CD4-positive, alpha-beta T cell treated with Interleukin-17A for 1 hour (primary cell): Measurements from ENCODE around the gene COL9A1.

Experiments used
- DNase-seq: peaks from one replicate; pipeline ENCODE4 v3.0.0-alpha.2; 2020

The COL9A1 gene

DNA sequence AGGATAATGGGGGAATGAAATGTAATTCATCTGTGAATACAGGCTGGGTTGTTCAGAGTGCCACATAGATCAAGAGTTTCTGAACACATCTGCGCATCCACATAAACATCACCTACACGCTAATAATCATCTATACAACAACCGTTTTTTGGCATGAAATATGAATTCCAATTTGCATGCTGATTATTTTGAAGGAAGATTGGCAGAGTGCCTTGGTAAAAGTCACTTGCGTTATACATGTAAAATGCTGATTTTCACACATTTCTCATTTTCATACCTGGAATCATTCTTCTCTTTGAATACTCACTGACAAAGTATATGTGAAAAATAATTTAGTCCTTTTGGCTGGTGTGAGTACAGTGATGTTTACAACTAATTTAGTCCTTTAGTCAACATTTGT is 17.7 kb downstream of the COL9A1 start:
- DNase-seq = no peak

GRCh38 chr6:70282919-70283461 is 19.9 kb downstream of the COL9A1 start:
- DNase-seq = no peak

- no peak for DNase-seq
These were observed 20.5 kb downstream of the COL9A1 start for GRCh38 chr6:70282312-70282918.

DNA sequence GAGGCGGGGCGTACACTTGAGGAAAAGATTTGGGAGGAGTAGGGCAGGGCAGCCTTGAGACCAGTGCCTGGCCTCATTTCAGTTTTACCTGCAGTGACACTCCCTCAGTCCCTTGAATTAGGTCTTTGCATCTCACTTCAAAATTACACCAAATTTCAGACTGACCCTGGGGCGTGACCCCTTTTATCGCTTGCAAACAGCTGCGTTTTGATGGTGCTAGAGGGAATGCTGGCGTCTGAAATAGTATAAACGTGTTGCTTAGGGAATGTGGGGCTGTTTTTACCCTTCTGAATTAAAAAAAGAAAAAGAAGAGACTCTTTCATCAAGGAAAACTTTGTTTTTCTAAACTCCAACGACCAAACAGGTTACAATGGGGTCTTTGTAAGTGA is 21.0 kb downstream of the COL9A1 start:
- no peak for DNase-seq

DNA sequence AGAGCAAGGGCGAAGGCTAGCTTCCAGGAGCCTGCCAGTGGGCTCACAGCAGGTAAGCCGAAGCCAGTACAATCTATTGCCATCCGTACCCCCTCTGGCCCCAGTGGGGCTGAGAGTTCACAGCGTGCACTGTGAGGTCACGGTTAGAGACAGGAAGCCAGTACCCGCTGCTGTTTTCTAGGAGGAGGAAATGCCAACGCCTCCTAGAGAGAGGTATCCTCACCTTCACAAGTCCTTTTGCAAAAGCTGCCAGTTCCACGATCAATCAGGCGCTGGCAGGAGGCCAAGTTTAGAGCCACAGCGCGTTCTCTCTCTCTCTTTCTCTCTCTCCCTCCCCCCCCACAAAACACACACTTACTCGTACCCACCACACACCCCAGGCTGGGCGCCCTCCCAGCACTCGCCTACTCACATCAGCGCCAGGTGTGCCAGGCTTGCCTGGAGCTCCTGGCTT is 22.5 kb downstream of the COL9A1 start:
- no peak for DNase-seq

DNA sequence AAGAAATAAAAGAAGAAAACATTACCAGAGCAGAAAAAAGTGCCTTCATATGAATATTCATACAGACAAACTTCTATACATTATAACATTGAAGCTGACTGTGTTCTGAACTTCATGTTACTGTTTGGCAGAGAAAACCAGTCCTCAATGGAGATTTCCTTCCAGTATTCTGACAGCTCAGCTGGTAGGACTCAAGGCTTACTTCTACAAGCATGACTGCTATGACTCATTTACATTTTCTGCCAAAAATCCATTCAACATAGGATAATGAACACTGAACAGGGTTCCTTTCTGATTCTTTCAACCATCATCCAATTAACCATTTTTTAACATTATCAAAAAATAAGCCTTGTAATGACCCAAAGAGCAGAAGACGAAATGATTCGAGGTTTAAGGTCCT is 25.4 kb downstream of the COL9A1 start:
- no peak for DNase-seq

DNA sequence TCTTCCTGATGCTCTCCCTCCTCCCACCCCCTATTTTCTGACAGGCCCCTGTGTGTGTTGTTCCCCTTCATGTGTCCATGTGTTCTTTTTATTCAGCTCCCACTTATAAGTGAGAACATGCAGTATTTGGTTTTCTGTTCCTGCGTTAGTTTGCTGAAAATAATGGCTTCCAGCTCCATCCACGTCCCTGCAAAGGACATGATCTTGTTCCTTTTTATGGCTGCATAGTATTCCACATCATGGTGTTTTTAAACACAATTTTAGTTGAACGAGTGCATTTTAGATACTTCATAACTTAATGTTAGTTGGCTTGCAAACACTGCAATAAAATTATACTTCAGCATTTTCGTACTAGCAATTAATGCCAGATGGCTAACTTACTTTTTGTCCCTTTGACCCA is 28.5 kb downstream of the COL9A1 start:
- no peak for DNase-seq

GRCh38 chr6:70272071-70272470 is 30.8 kb downstream of the COL9A1 start:
- no peak for DNase-seq

DNA sequence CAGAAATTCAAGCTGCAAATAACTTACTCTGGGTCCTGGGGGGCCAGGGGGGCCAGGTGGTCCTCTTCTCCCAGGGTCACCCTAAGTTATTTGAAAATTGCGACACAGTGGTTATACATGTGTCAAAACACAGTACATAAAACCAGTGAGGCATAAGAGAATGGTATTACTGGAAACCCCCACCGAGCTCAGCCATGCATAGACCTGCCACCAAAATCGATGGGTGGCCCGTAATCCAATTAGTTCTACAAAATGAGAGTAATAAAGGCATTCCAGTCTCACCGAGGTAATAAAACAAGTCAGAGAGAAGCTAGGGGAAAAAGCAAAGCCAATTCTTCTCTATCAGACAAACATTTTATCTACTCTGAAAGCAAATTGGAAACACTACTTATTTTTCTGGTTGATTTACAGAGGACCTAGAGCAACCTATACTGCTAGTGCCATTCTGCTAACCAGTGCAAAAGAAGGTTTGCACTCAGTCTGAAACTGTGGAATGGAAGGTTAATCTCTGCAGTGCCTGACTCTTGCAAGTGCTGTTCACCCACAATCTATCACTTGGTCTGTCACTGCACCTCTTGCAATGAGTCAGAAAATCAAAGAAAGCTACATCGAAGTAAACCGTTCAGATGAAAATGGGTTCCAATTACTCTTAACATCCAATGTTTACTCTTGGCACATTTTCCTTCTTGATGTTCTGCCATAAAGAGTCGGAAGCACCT is 32.4 kb downstream of the COL9A1 start:
- DNase-seq = no peak

GRCh38 chr6:70266142-70266541 is 36.7 kb downstream of the COL9A1 start:
- no peak for DNase-seq

DNA sequence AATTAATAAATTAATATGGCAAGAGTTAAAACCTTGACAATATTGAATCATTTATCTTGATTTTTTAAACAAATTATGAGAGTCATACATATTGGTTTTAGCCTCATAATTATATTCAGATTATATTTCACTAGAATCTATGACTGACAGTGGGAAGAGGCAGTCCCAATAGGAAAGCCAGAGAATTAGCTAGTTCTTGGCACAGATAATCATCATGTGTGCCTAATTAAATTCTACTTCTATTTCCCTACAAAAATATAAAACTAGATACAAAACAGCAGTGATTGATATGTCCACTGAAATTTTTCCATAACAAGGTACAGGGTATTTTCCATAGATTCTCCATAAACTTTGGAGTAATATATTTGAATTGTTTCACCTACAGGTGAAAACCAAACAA is 38.6 kb downstream of the COL9A1 start:
- no peak for DNase-seq

GRCh38 chr6:70258483-70258882 is 44.4 kb downstream of the COL9A1 start:
- no peak for DNase-seq

- DNase-seq = no peak
These were observed 45.1 kb downstream of the COL9A1 start for GRCh38 chr6:70257768-70258273.

GRCh38 chr6:70254784-70255183 is 48.1 kb downstream of the COL9A1 start:
- DNase-seq = no peak

- DNase-seq = no peak
These were observed 49.0 kb downstream of the COL9A1 start for GRCh38 chr6:70253923-70254322.

GRCh38 chr6:70252604-70253003 is 50.3 kb downstream of the COL9A1 start:
- no peak for DNase-seq

DNA sequence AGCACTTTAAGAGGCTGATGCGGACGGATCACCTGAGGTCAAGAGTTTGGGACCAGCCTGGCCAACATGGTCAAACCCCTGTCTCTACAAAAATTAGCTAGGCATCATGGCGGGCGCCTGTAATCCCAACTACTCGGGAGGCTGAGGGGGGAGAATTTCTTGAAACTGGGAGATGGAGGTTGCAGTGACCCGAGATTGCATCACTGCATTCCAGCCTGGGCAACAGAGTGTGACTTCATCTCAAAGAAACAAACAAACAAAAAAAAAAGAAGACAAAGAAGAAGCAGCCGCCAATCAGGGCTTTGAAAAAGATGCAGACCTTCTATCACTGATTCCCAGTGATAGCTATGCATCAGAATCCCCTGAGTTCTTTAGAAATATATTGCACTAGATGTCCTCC is 56.8 kb downstream of the COL9A1 start:
- no peak for DNase-seq

GRCh38 chr6:70241991-70242420 is 60.9 kb downstream of the COL9A1 start:
- DNase-seq = no peak

GRCh38 chr6:70241031-70241430 is 61.9 kb downstream of the COL9A1 start:
- DNase-seq = no peak

DNA sequence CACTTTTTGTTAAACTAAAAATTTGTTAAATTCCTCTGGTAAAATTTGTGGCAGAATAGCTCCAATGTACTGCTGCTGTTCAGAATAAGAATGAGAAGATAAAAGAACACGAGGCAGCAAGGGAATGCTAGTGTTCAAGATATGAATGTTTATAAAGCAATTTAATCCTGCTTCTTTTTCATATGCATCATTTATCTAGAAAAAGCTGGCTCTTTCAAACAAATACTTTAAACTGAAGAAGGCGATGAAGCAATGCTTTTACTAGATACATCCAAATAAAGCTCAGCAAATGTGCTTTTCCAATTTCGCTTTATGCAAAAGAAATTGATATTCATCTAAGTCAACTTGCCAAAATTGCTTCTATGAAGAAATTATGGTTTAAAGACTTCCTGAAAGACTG is 66.5 kb downstream of the COL9A1 start:
- DNase-seq = no peak

GRCh38 chr6:70234561-70235236 is 68.2 kb downstream of the COL9A1 start:
- no peak for DNase-seq

GRCh38 chr6:70231311-70231710 is 71.6 kb downstream of the COL9A1 start:
- no peak for DNase-seq

DNA sequence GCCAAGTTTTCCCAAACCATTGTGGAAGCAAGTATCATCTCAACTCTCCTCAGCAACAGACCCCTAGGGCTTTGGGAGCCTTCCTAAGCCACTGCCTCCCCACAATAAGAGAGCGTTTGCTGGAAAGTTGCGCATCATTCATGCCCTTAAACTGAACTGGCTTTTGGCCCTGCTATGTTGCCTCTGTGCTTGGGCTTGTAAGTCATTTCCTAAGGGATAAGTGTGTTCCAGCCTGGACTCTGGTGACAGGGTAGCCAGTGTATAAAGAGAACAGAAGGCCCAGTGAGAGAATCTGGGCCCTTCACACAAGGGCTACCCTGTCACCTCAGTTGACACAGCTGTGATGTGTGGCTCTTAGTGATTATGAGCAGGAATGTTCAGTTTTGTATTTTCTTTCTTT is 77.8 kb downstream of the COL9A1 start:
- no peak for DNase-seq

- no peak for DNase-seq
These were observed 80.5 kb downstream of the COL9A1 start for GRCh38 chr6:70222439-70222749.
